Mesendoderm (in vitro differentiated cells): ENCODE data around the gene DRAXIN.
A peak's percentile ranks its signal among the peaks of the same experiment; 100 is the strongest.

Experiments
- DNase-seq: peaks from one replicate; pipeline ENCODE4 v3.0.0; 2013
- H2AK5ac ChIP-seq: 2 replicates; pipeline ENCODE4 v1.6.1; 2013; ENCODE audit warnings: low read length, inconsistent platforms
- H2BK120ac ChIP-seq: 2 replicates; pipeline ENCODE4 v1.6.1; 2013; ENCODE audit warnings: low read depth, mild to moderate bottlenecking, low read length, moderate library complexity, mixed read lengths
- H2BK15ac ChIP-seq: replicated peaks from 2 replicates; pipeline ENCODE4 v1.6.1; 2013; ENCODE audit warnings: low read depth, mild to moderate bottlenecking, moderate library complexity
- H2BK5ac ChIP-seq: 2 replicates; pipeline ENCODE4 v1.6.1; 2013; ENCODE audit warnings: low read length, inconsistent platforms
- H3K18ac ChIP-seq: 2 replicates; pipeline ENCODE4 v1.6.1; 2013; ENCODE audit warnings: mild to moderate bottlenecking, low read length, mixed read lengths
- H3K23ac ChIP-seq: one replicate; pipeline ENCODE4 v1.6.1; 2013; ENCODE audit warnings: low read length
- H3K27ac ChIP-seq: 2 replicates; pipeline ENCODE4 v1.5.1; 2013; ENCODE audit warnings: low read depth, mild to moderate bottlenecking, inconsistent platforms, low read length, moderate library complexity
- H3K27me3 ChIP-seq: 2 replicates; pipeline ENCODE4 v1.6.1; 2013; ENCODE audit warnings: low read length, control low read depth, mild to moderate bottlenecking, inconsistent platforms; ENCODE audit not compliant: insufficient read depth, poor library complexity
- H3K36me3 ChIP-seq: 2 replicates; pipeline ENCODE4 v1.6.1; 2013; ENCODE audit warnings: low read length, inconsistent platforms; ENCODE audit not compliant: control insufficient read depth, insufficient read depth
- H3K4ac ChIP-seq: one replicate; pipeline ENCODE4 v1.6.1; 2013; ENCODE audit warnings: low read depth, mild to moderate bottlenecking, low read length, moderate library complexity
- H3K4me1 ChIP-seq: 2 replicates; pipeline ENCODE4 v1.6.1; 2013; ENCODE audit warnings: low read depth, low read length, inconsistent platforms; ENCODE audit not compliant: control insufficient read depth
- H3K4me2 ChIP-seq: 2 replicates; pipeline ENCODE4 v1.6.1; 2013; ENCODE audit warnings: low read length
- H3K4me3 ChIP-seq: 2 replicates; pipeline ENCODE4 v1.5.1; 2013; ENCODE audit warnings: mild to moderate bottlenecking, low read length
- H3K56ac ChIP-seq: one replicate; pipeline ENCODE4 v1.6.1; 2013; ENCODE audit warnings: low read length
- H3K79me1 ChIP-seq: 2 replicates; pipeline ENCODE4 v1.6.1; 2013; ENCODE audit warnings: low read length, inconsistent platforms
- H3K79me2 ChIP-seq: 2 replicates; pipeline ENCODE4 v1.6.1; 2013; ENCODE audit warnings: mild to moderate bottlenecking, low read length; ENCODE audit not compliant: control insufficient read depth, insufficient read depth
- H3K9ac ChIP-seq: 2 replicates; pipeline ENCODE4 v1.6.1; 2013; ENCODE audit warnings: low read length, inconsistent platforms
- H4K5ac ChIP-seq: one replicate; pipeline ENCODE4 v1.6.1; 2013; ENCODE audit warnings: low read length
- H4K8ac ChIP-seq: one replicate; pipeline ENCODE4 v1.6.1; 2013; ENCODE audit warnings: low read depth, mild to moderate bottlenecking, control low read depth, low read length, moderate library complexity
- WGBS: extraction: QIAGEN DNeasy Blood & Tissue Kit; methylation state at CpG from one replicate; pipeline ENCODE4 v1.1.7; 2013; ENCODE audit warnings: low lambda C conversion rate, missing lambda C conversion rate; ENCODE audit not compliant: insufficient coverage; ENCODE audit errors: extremely low coverage; 5-methylcytosine and 5-hydroxymethylcytosine counted together

The DRAXIN gene

DNA sequence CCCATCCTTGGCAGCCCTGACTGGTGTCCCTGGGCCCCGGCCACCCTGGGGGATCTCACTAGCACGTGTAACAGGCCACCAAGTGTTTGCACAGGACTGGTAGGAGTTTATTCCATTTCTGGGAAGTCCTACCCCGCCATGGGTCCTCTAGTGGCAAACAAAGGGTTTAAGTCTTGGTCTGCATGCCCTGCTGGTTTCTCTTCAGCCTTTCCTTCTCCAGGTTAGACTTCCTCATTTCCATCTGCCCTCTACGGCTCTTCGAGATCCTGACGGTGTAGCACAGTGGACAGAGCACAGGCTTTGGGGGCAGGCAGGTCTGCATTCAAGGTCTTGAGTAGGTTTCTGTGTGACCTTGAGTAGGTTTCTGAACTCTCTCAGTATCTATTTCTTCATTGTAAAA is 47.3 kb downstream of the DRAXIN start:
- Histone ChIP-seq H3K56ac (no peak overlapping the region), H3K27ac (no peak overlapping the region), H3K9ac (no peak overlapping the region), H4K5ac (no peak overlapping the region), H3K27me3 (no peaks in the 10 kb centered on the region), H4K8ac (no peak overlapping the region), H2BK15ac (no peak overlapping the region), H3K4me1 (peaks cover 15% of the 10 kb centered on the region), H3K4me3 (no peak overlapping the region), H3K18ac (no peak overlapping the region), H3K4ac (no peak overlapping the region), H2BK120ac (no peak overlapping the region), H3K79me1 (peaks cover 3% of the 10 kb centered on the region), H3K23ac (no peak overlapping the region), H3K79me2 (no peaks in the 10 kb centered on the region), H2BK5ac (no peak overlapping the region), H2AK5ac (no peak overlapping the region), H3K36me3 (no peaks in the 10 kb centered on the region), H3K4me2 (no peak overlapping the region)
- WGBS = no CpG with 5 or more reads among the region's 6 CpGs
- no peak for DNase-seq

DNA sequence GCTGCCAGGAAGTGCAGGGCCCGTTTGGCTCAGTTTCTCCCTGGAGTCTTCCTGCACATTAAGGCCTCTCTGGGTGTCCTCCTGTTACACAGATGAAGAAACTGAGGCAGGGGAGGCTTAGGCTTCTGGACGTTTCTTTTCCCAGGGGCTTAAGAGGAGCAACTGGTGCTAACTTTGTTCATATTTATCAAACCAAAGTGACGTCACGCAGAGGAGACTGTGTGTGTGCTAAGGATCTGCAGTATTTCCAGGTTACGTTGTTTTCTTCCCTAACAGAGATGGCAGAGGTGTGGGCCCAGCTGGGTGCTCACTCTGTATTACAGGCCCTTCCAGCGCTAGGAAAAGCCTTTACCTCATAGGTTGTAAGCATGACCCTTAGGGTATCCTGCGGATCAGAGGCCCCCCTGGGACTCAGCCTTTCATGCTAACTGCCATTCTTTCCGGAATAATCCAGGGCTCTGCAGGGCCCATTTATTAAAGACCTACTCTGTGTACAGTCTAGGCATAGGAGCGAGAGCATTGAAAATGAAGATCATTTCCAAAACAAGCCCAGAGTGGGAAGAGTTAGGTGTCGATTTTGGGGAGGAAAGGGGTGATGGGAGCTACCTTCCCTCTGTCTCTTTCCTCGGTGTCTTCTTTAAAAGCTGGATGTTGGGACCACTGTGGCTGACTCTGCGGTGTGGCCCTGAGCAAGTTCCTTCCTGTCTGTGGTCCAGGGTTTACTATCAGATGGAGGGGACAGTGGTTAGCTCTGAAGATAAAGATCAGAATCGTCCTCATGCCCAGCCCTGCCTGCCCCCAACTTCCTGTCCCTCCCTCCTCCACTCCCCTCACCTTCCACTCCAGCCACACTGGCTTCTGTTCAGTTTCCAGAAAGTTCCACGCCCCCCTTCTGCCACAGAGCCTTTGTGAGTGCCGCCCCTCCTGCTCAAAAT is 49.0 kb downstream of the DRAXIN start:
- Histone ChIP-seq H3K27ac (no peak overlapping the region), H2BK15ac (no peak overlapping the region), H3K18ac (peak overlapping the region; percentile 6), H3K4ac (no peak overlapping the region), H3K9ac (peak overlapping the region; percentile 10), H3K23ac (no peak overlapping the region), H2AK5ac (no peak overlapping the region), H3K4me1 (peaks cover 15% of the 10 kb centered on the region), H4K8ac (no peak overlapping the region), H3K4me3 (no peak overlapping the region), H3K4me2 (no peak overlapping the region), H3K79me1 (peaks cover 3% of the 10 kb centered on the region), H3K36me3 (no peaks in the 10 kb centered on the region), H3K56ac (peak overlapping the region; percentile 43), H4K5ac (no peak overlapping the region), H2BK5ac (no peak overlapping the region), H2BK120ac (no peak overlapping the region), H3K27me3 (no peaks in the 10 kb centered on the region), H3K79me2 (no peaks in the 10 kb centered on the region)
- peak; percentile 32 for DNase-seq
- no CpG with 5 or more reads among the region's 15 CpGs for WGBS

DNA sequence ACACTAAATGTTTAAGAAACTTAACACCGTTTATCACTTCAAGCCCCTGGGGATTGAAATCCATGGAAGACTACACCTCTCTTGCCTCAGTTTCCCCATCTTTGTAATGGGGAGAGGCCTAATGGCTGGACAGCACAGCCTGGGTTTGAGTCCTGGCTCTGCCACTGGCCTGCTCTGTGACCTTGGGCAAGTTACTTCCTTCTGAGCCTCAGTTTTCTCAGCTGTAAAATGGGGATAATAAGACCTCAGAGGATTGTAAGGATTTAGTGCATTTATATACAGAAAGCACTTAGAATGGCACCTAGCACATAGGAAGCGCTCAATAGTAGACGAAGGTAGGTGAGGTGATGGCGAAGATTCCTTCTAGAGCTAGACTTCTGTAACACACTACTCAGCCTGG is 50.0 kb downstream of the DRAXIN start:
- H3K56ac ChIP-seq = no peak overlapping the region

DNA sequence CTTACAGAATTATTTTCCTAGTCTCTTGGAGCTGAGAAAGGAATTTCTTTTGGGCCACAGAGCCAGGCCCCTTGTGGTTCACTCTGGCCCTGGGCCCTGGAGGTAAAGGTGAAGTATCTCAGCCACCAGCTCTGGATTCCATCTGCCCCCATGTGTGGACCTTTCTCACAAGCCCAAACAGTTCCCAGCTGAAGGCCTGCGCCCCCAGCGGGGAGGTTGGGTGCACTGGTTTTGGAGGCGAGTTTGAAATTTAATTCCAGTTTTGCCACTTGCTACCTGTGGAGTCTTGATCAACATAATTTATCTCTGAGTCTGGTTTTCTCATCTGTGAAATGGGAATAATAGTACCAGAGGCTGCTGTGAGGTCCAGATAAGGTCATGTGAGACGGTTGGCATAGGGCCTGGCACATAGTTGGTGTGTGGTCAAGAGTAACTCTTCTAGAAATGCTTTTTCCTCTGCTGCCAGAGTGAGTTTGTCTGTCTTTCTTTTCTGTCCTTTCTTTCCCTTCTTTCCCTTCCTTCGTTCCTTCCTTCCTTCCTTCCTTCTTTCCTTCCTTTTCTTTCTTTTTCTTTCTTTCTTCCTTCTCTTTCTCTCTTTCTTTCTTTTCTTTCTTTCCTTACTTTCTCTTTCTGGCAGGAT is 50.5 kb downstream of the DRAXIN start:
- H3K23ac ChIP-seq = no peak overlapping the region
- peak; percentile 41 for DNase-seq
- no peak overlapping the region for H3K4ac ChIP-seq
- peaks cover 3% of the 10 kb centered on the region for H3K79me1 ChIP-seq
- H3K56ac ChIP-seq = no peak overlapping the region
- no peak overlapping the region for H3K9ac ChIP-seq
- H3K27ac ChIP-seq = no peak overlapping the region
- no CpG with 5 or more reads among the region's 5 CpGs for WGBS
- no peak overlapping the region for H2BK15ac ChIP-seq
- no peak overlapping the region for H2BK120ac ChIP-seq
- H4K5ac ChIP-seq = no peak overlapping the region
- H3K79me2 ChIP-seq = no peaks in the 10 kb centered on the region
- H3K4me1 ChIP-seq = peaks cover 13% of the 10 kb centered on the region
- no peak overlapping the region for H3K4me3 ChIP-seq
- no peak overlapping the region for H3K4me2 ChIP-seq
- no peak overlapping the region for H2AK5ac ChIP-seq
- no peaks in the 10 kb centered on the region for H3K27me3 ChIP-seq
- H3K18ac ChIP-seq = no peak overlapping the region
- H3K36me3 ChIP-seq = no peaks in the 10 kb centered on the region
- no peak overlapping the region for H4K8ac ChIP-seq
- no peak overlapping the region for H2BK5ac ChIP-seq

More for the DNA sequence above, 50.0 kb downstream of the DRAXIN start:
- Histone ChIP-seq H4K5ac (no peak overlapping the region), H3K79me1 (peaks cover 3% of the 10 kb centered on the region), H2BK5ac (no peak overlapping the region), H3K23ac (no peak overlapping the region), H2BK120ac (no peak overlapping the region), H4K8ac (no peak overlapping the region), H2BK15ac (no peak overlapping the region), H3K18ac (no peak overlapping the region), H2AK5ac (no peak overlapping the region), H3K4me3 (no peak overlapping the region), H3K79me2 (no peaks in the 10 kb centered on the region), H3K36me3 (no peaks in the 10 kb centered on the region), H3K4ac (no peak overlapping the region), H3K9ac (no peak overlapping the region), H3K27me3 (no peaks in the 10 kb centered on the region), H3K27ac (no peak overlapping the region), H3K4me2 (no peak overlapping the region), H3K4me1 (peaks cover 15% of the 10 kb centered on the region)
- DNase-seq = no peak
- no CpG with 5 or more reads among the region's 4 CpGs for WGBS

DNA sequence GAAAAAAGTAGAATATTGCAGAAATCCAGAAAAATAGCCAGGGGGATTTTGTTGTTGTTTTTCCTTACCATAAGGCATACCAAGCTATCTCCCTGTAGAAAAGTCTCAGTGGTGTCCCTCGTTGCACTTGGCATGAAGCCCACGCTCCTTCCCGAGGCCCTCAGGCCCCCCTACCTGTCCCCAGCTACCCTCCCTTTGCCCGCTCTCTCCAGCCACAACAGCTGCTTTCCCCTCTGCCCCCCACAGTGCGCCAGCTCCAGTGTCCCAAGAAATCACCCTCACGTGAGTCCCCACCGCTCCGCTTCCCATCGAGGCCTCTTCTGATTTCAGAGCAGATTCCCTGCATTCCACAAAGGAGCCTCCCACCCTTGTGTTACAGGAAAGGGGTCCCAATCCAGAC is 52.8 kb downstream of the DRAXIN start:
- Histone ChIP-seq H3K9ac (no peak overlapping the region), H3K36me3 (no peaks in the 10 kb centered on the region), H4K5ac (no peak overlapping the region), H4K8ac (no peak overlapping the region), H3K79me2 (no peaks in the 10 kb centered on the region), H3K27ac (no peak overlapping the region), H2BK5ac (no peak overlapping the region), H3K23ac (no peak overlapping the region), H3K4me3 (no peak overlapping the region), H3K4me2 (no peak overlapping the region), H2BK120ac (no peak overlapping the region), H3K79me1 (no peaks in the 10 kb centered on the region), H3K4me1 (peaks cover 9% of the 10 kb centered on the region), H2BK15ac (no peak overlapping the region), H3K27me3 (no peaks in the 10 kb centered on the region), H3K18ac (no peak overlapping the region), H3K4ac (no peak overlapping the region), H3K56ac (no peak overlapping the region), H2AK5ac (no peak overlapping the region)
- DNase-seq = no peak
- no CpG with 5 or more reads among the region's 9 CpGs for WGBS
